Activated T-helper 2 cell treated with anti-CD3 and anti-CD28 coated beads, Interferon-gamma antibody, Interleukin-2, Interleukin-4, amounts not matched to agents 10 μg/mL and 5 μg/mL and 100 μg/mL, durations not matched to agents 14 hours and 24 hours and 36 hours (primary cell): Measurements from ENCODE around the gene MAX. TPM values are rescaled to one million over a fixed set of nuclear protein-coding genes. Genes with fewer than 3 reads are reported as not detected.

Experiments
- DNase-seq: peaks from one replicate; pipeline ENCODE4 v3.0.0; 2021; ENCODE audit warnings: low spot score
- H3K27ac Mint-ChIP-seq: one replicate; pipeline ENCODE4 v1.8.0; 2021; ENCODE audit warnings: mixed read lengths
- H3K27me3 Mint-ChIP-seq: one replicate; pipeline ENCODE4 v1.8.0; 2021; ENCODE audit warnings: low read depth, mixed read lengths
- H3K36me3 Mint-ChIP-seq: one replicate; pipeline ENCODE4 v1.8.0; 2021; ENCODE audit warnings: low read depth, mixed read lengths
- H3K4me1 Mint-ChIP-seq: one replicate; pipeline ENCODE4 v1.8.0; 2021; ENCODE audit warnings: low read depth, mixed read lengths
- H3K4me3 Mint-ChIP-seq: one replicate; pipeline ENCODE4 v1.8.0; 2021; ENCODE audit warnings: low read depth, mild to moderate bottlenecking, moderate library complexity, mixed read lengths
- H3K9me3 Mint-ChIP-seq: one replicate; pipeline ENCODE4 v1.8.0; 2021; ENCODE audit warnings: mixed read lengths
- intact Hi-C: fragments of 100-400 bp; cut with micrococcal nuclease; formaldehyde crosslinking; loops from one replicate; pipeline ENCODE4 v1.15.1; 2023
- total RNA-seq: library from RNA; stranded (reverse); gene quantifications from 2 replicates; pipeline ENCODE4 v1.2.3, GENCODE V29; 2022

Gene MAX, protein sequence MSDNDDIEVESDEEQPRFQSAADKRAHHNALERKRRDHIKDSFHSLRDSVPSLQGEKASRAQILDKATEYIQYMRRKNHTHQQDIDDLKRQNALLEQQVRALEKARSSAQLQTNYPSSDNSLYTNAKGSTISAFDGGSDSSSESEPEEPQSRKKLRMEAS
- 113 and 115 TPM in 2 replicates for total RNA-seq

DNA sequence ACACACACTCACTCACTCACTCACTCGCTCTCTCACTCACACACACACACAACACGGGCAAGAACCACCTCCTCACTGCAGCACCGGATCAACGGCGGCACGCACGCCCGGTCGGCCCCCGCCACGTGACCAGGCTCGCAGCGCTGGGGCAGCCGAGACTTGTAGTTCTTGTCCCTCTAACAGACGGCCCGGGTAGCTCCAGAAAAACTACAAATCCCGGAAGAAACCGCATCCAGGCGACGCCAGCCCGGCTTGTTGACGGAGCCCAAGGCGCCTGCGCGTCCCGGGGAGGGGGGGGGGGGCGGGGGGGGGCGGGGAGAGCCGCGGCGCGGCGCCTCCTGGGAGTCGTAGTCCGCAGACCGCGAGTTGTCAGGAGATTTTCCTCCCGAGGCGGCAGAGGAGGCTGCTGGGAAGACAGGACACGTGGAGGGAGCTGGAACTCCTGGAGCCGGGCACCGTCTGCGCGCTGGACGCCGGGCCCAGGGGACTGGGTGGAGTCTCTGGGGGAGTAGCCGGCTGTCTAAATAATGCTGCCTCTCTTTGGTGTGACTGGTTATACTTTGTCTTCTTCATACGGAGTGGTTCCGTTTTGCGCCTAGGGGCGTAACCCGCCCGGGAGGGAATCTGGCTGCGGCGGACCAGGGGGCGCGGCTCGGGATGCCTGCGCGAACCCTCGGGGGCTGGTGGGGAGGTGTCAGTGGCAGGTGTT is at the start of gene MAX:
Gene MAX (minus strand): TSS at position 77 of the 709 bp plus-strand sequence. CDS start 178 bp downstream, outside the sequence.
- H3K36me3 Mint-ChIP-seq, result peaks cover 21% of the 10 kb centered on the region
- H3K9me3 Mint-ChIP-seq, result no peaks in the 10 kb centered on the region
- peak within 1 kb of the TSS; percentile 94 for H3K27ac Mint-ChIP-seq
- intact Hi-C loops, result loop anchor here (1.0 to 5.0 kb wide), 9 partner anchors 60 to 595 kb away; partner anchors contain the start of genes CHURC1 and FUT8
- peaks cover 6% of the 10 kb centered on the region for H3K27me3 Mint-ChIP-seq
- H3K4me1 Mint-ChIP-seq, result peaks cover 40% of the 10 kb centered on the region
- H3K4me3 Mint-ChIP-seq, result peak within 1 kb of the TSS; percentile 92
- DNase-seq, result peak; percentile 99

DNA sequence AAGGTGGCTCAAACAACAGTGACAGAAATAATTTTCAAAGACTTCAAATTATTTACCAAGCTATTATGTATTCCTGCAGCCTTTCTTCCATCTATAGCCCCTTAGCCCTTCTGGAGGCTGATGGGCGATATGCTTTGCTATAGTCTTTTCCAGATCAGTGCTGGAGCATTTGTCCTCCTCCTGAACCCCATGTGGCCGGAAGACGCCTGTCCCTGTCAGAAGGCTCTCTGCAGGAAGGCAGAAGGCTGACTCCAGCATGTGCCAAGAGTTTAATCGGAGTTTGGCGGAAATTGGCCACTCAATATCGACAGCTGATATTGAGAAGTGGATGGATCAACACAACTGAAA is 49.3 kb upstream of the MAX start:
- peaks cover 12% of the 10 kb centered on the region for H3K27me3 Mint-ChIP-seq
- no peak overlapping the region for H3K27ac Mint-ChIP-seq
- intact Hi-C loops, result no loop called here
- no peak for DNase-seq
- no peaks in the 10 kb centered on the region for H3K9me3 Mint-ChIP-seq
- no peaks in the 10 kb centered on the region for H3K36me3 Mint-ChIP-seq
- no peak overlapping the region for H3K4me3 Mint-ChIP-seq
- H3K4me1 Mint-ChIP-seq, result no peaks in the 10 kb centered on the region

DNA sequence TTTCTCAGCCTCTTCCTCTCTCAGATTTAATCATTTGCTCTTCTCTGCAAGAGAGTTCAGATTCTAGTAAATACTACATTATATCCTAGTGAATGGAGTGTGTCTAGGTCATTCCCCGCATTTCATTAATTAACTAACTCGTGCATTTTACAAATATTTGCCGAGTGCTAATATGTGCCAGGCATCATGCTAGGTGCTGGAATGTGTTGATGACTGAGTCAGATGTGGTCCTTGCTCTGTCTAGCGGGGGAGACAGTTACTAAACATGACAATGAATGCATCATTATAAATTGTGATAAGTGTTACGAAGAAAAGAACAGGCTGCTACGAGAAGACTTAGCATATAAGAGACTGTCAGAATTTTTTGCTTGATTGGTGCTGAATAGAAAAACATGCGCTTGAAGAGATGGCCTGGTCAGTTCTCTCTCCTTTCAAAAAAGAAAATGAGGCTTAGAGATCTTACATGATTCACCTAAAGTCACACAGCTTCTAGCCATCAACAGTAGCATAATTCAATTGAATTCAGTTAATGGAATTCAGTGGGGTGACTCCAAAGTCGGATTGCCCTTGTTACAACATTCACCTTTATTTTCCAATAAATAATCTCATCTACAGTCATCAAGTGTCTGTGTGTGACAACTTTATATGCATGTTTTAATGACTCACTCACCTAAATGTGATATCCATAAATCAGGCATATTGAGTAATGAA is 48.7 kb upstream of the MAX start:
- peaks cover 12% of the 10 kb centered on the region for H3K27me3 Mint-ChIP-seq
- H3K9me3 Mint-ChIP-seq, result no peaks in the 10 kb centered on the region
- no peak overlapping the region for H3K4me3 Mint-ChIP-seq
- H3K36me3 Mint-ChIP-seq, result no peaks in the 10 kb centered on the region
- H3K27ac Mint-ChIP-seq, result no peak overlapping the region
- intact Hi-C loops, result no loop called here
- no peaks in the 10 kb centered on the region for H3K4me1 Mint-ChIP-seq
- no peak for DNase-seq

DNA sequence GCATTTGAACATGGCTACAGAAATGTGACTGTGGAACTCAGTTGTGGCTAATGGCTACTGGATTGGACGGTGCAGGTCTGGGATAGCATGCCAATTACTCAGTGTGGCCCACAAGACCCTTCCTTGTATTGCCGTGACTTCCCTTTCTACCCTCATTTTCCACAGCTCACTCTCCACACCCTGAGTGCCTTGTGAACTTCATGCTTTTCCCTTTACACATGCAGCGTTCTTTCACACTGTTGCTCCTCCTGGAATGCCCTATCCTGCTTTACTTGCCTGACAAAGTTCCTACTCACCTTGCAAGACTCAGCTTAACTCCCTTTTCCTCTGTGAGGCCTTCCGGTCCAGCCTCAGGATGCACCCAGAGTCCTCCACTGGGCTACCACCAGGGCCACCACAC is 46.8 kb upstream of the MAX start:
- DNase-seq, result no peak
- Mint-ChIP-seq H3K27me3 (peaks cover 20% of the 10 kb centered on the region), H3K36me3 (no peaks in the 10 kb centered on the region), H3K4me1 (no peaks in the 10 kb centered on the region), H3K9me3 (no peaks in the 10 kb centered on the region), H3K4me3 (no peak overlapping the region), H3K27ac (no peak overlapping the region)
- intact Hi-C loops, result no loop called here

DNA sequence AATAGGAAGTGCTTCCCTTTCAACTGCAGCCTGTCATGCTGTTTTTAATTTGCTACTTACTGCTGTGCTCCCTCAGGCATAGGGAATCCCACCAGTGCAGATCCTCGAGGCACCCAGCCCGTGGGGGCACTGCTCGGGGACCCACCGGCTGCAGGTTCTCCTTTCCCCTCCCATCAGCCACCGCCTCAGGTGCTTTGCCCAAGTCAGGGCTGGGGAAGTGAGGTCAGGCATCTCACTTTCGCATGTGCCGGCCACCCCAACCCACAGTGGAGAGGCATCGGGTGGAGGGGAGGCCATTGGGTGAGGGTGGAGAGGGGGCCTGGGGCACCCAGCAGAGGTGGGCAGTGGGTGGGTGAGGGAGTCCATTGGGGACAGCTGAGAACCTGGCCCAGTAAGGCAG is 41.9 kb upstream of the MAX start:
- H3K4me1 Mint-ChIP-seq, result peaks cover 3% of the 10 kb centered on the region
- H3K4me3 Mint-ChIP-seq, result no peak overlapping the region
- H3K9me3 Mint-ChIP-seq, result no peaks in the 10 kb centered on the region
- H3K27me3 Mint-ChIP-seq, result peaks cover 26% of the 10 kb centered on the region
- H3K27ac Mint-ChIP-seq, result no peak overlapping the region
- no peaks in the 10 kb centered on the region for H3K36me3 Mint-ChIP-seq
- DNase-seq, result no peak
- intact Hi-C loops, result no loop called here

DNA sequence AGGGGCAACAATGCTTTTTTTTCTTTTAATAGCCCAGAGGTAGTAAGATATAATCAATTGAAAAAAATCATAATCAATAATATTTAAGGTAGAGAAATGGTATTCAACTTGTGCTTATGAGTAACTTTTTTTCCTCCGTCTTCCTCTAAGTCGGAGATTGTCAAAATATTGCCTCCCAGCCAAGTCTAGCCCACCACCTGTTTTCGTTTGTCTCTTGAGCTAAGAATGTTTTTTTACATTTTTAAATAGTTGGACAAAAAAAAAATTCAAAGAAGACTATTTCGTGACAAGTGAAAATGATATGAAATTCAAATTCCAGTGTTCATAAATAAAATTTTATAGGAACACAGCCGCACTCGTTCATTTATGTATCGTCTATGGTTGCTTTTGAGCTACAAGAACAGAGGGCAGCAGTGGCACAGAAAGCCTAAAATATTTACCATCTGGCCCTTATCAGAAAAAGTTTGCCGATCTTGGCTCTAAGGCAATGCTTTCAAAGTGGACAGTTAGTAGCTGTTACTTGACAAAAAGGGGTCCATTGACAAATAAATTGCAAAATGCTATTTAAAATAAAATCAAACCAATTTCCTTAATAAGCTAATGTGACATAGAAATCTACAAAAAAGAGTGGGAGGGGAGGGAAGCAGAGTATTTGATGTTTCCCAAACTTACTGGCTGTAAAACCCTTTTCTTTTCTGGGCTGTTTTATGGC is 40.8 kb upstream of the MAX start:
- intact Hi-C loops, result no loop called here
- Mint-ChIP-seq H3K4me3 (no peak overlapping the region), H3K9me3 (no peaks in the 10 kb centered on the region)

DNA sequence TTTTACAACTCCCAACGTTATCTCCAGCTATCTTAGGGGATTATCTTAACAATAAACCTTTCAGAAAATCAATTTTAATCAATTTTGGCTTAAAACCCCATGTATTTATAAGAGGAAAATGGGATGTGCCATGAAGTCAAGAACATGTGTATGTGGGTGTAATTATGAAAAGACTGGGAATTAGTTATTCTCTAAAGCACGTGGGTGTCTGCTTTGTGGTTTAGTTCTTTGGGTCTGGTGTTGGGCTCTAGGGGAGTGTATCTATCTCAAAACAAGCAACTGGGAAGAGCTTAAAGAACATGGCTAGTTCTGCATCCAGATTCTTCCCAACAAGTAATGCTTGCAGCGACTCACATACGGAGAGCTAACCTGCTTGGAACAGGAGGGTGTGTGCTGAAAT is 40.1 kb upstream of the MAX start:
- no peak for DNase-seq
- Mint-ChIP-seq H3K36me3 (no peaks in the 10 kb centered on the region), H3K4me3 (no peak overlapping the region), H3K27me3 (peaks cover 22% of the 10 kb centered on the region), H3K4me1 (peaks cover 3% of the 10 kb centered on the region), H3K27ac (no peak overlapping the region), H3K9me3 (no peaks in the 10 kb centered on the region)
- intact Hi-C loops, result no loop called here

More for the DNA sequence above, 40.8 kb upstream of the MAX start:
- no peak for DNase-seq
- Mint-ChIP-seq H3K4me1 (peaks cover 3% of the 10 kb centered on the region), H3K27me3 (peaks cover 25% of the 10 kb centered on the region), H3K27ac (no peak overlapping the region), H3K36me3 (no peaks in the 10 kb centered on the region)

DNA sequence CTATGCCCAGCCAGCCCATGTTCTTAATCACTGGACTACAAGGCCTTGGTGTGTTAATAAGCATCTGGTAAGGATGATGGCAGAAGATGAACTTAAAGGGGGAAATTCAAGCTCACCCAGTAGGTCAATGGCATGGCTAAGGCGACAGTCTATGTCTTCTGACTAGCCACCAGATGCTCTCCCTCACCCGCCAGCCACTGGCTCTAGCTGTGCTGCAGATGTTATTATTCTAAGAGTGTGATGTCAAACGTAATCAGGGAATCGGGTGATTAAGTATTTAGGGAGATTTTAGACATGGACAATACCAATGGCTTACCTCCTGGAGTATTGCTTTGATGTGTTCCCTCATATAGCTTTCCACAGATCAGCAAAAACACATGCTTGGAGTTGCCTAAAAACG is 39.2 kb upstream of the MAX start:
- Mint-ChIP-seq H3K4me3 (no peak overlapping the region), H3K36me3 (no peaks in the 10 kb centered on the region), H3K4me1 (peaks cover 3% of the 10 kb centered on the region), H3K9me3 (no peaks in the 10 kb centered on the region), H3K27me3 (peaks cover 22% of the 10 kb centered on the region), H3K27ac (no peak overlapping the region)
- intact Hi-C loops, result no loop called here
- DNase-seq, result no peak

DNA sequence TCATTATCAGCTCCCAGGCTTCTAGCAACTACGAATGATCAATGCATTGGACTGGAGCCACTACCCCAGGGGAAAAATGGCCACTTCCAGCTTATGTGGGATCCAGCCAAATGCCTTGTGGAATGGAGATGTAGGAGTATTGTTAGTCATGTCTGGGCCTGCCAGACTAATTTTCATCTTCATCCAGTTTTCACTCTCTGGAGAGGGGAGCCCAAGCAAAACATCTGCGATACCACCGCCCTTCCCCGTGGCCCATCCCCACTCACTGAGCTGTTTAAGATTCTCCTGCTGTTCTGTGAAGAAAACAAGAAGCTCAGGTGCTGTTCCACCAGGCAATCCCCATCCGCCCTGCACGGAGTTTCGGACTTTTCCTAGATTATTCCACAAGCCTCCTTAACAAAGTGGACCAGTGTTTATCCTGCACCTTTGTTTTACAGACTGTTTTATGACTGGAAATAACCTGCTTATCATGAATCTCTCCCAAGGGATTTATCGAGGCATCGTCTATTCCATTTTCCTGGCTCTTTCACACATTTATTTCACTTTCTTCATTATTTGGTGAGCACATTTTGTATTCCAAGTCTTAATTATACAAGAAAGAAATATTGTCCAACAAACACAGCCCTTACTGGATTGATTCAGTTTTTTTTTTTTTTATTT is 35.5 kb upstream of the MAX start:
- peaks cover 7% of the 10 kb centered on the region for H3K27me3 Mint-ChIP-seq
- intact Hi-C loops, result no loop called here

DNA sequence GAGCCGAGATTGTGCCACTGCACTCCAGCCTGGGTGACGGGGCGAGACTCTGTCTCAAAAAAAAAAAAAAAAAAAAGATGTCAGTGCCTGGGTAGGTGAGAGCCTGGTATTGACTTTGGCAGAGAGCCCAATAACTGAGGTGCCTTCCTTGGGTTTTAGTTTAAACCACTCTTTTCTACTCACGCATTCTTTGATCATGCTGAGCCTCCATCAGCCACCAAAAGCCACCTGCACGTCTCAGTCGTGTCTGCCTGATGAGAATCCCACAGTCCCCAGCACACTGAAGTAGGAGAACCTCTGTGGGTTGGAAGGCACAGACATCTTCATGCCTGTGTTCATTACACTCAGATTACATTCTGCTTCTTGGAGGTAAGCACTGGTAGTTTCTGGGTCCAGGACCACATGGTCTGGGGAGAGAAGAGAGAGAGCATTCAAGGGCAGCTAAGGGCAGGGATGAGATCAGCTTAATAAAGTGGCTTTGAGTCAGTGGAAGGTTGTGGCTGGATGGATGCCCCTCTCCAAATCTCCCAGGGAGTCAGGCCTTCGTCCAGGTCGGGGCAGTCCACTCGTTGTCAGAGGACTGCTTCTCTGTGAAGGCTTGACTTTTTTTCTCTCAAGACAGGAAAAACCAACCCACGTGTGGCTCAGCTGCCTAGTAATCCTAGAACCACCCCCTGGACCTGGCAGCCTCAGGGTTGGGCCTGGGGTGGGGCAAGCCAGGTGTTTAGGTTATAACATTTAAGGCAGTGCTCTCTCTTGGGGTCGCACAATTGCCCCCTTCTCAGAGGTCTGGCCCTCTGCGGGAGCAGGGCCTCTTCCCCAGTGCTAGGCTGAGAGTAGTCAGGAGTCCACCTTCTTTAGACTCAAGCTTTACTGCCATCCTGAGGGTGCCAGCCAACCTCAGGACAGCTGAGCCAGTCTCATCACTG is 32.6 kb upstream of the MAX start:
- H3K27ac Mint-ChIP-seq, result no peak overlapping the region
- no peaks in the 10 kb centered on the region for H3K36me3 Mint-ChIP-seq
- H3K9me3 Mint-ChIP-seq, result no peaks in the 10 kb centered on the region
- intact Hi-C loops, result no loop called here
- no peaks in the 10 kb centered on the region for H3K27me3 Mint-ChIP-seq
- no peak for DNase-seq
- H3K4me1 Mint-ChIP-seq, result peaks cover 3% of the 10 kb centered on the region
- no peak overlapping the region for H3K4me3 Mint-ChIP-seq

More for the DNA sequence above, 35.5 kb upstream of the MAX start:
- Mint-ChIP-seq H3K36me3 (no peaks in the 10 kb centered on the region), H3K9me3 (no peaks in the 10 kb centered on the region), H3K4me3 (no peak overlapping the region), H3K4me1 (peaks cover 6% of the 10 kb centered on the region), H3K27ac (no peak overlapping the region)
- no peak for DNase-seq

DNA sequence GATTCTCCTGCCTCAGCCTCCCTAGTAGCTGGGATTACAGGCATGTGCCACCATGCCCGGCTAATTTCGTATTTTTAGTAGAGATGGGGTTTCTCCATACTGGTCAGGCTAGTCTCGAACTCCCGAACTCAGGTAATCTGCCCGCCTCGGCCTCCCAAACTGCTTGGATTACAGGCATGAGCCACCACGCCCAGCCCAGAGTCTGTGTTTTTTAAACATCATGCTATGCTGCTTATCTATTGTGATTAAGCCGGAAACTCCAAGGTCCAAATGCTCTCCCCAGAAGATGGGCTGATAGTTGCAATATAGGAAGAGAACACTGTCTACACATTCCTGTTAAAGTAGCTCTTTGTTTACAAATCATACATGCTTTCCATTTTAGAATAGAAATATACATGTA is 30.5 kb upstream of the MAX start:
- intact Hi-C loops, result no loop called here
- Mint-ChIP-seq H3K4me3 (no peak overlapping the region), H3K9me3 (no peaks in the 10 kb centered on the region), H3K27me3 (peaks cover 4% of the 10 kb centered on the region), H3K36me3 (no peaks in the 10 kb centered on the region), H3K4me1 (peaks cover 3% of the 10 kb centered on the region), H3K27ac (no peak overlapping the region)
- DNase-seq, result no peak

DNA sequence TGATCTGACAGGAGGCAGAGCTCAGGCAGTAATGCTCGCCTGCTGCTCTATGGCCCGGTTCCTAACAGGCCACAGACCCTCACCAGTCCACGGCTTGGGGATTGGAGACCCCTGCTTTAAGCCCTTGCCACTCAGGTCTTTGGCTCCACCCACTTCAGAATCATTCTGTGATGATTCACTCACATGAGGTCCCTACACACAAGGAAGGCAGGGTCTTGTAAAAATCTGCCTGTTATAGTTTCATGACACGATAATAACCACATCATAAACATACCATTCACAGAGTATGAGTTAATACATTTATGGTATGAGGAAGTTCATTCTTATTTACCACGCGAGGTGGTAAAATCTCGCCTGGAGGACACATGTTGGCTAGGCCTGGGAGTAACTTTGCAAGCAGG is 29.0 kb upstream of the MAX start:
- peaks cover 11% of the 10 kb centered on the region for H3K27me3 Mint-ChIP-seq
- no peak overlapping the region for H3K4me3 Mint-ChIP-seq
- no peaks in the 10 kb centered on the region for H3K36me3 Mint-ChIP-seq
- intact Hi-C loops, result no loop called here
- DNase-seq, result no peak
- H3K4me1 Mint-ChIP-seq, result peaks cover 3% of the 10 kb centered on the region
- H3K9me3 Mint-ChIP-seq, result no peaks in the 10 kb centered on the region
- no peak overlapping the region for H3K27ac Mint-ChIP-seq
